ENCODE measurements around the gene HHIPL1. TPM values are rescaled to one million over a fixed set of nuclear protein-coding genes. Genes with fewer than 3 reads are reported as not detected.

The HHIPL1 gene
- total and polyA plus RNA-seq, 2 donors (not counting 3 experiments of a cell fraction or from before 2014, with no cell fraction given), result 1.3 to 2.1 TPM

DNA sequence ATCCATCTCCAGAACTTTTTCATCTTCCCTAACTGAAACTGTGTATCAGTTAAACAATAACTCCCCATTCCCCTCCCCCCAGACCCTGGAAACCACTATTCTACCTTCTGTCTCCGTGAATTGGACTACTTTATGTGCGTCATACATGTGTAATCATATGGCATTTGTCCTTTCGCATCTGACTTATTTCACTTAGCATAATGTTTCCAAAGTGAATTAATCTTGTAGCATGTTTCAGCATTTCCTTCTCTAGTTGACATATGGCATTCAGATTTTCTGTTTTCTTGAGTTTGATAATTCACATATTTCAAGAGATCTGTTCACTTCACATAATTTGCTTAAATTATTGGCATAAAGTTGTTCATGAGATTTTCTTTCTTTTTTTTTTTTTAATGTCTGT, 49.0 kb downstream of the HHIPL1 start:
- Histone ChIP-seq H2AFZ (ENCODE audit: low read depth, low read length) (no peak overlapping the region), H3K4me1 (ENCODE audit: control insufficient read depth, extremely low read depth, insufficient read depth, low read length) (no peaks in the 10 kb centered on the region), H3K79me2 (ENCODE audit: control insufficient read depth, insufficient read depth, low read length) (no peaks in the 10 kb centered on the region), H3K4me3 (replicated peaks in 1 of 3; ENCODE audit: insufficient read depth in 1 of 3, low read depth in 1 of 3, low read length in 3 of 3) (no peak overlapping the region), H3K9ac (replicated peaks; ENCODE audit: extremely low read depth, insufficient read depth, low read length) (no peak overlapping the region), H3K9me1 (replicated peaks; ENCODE audit: control insufficient read depth, extremely low read depth, insufficient read depth, low read length) (no peaks in the 10 kb centered on the region), H3K36me3 (ENCODE audit: control insufficient read depth in 2 of 2, extremely low read depth in 1 of 2, insufficient read depth in 2 of 2, low read length in 2 of 2) (no peaks in the 10 kb centered on the region), H3K27ac (ENCODE audit: insufficient read depth, low read depth, low read length) (no peak overlapping the region), H3K27me3 (ENCODE audit: control insufficient read depth in 2 of 2, insufficient read depth in 2 of 2, low read length in 2 of 2) (peaks cover 16 to 21% of the 10 kb centered on the region in 2 experiments), H3K4me2 (ENCODE audit: insufficient read depth, low read length) (no peak overlapping the region), H3K9me3 (replicated peaks; ENCODE audit: control insufficient read depth, insufficient read depth, low read length) (no peaks in the 10 kb centered on the region), H4K20me1 (replicated peaks; ENCODE audit: control insufficient read depth, extremely low read depth, insufficient read depth, low read length) (no peaks in the 10 kb centered on the region)
- ChIA-PET CTCF (no interaction called here), POLR2A (no interaction called here)
- FAIRE-seq (no peak), DNase-seq (ENCODE audit: low read depth, low spot score) (no peak)
- dilution Hi-C loops (cut with MboI; ENCODE audit: extremely low pct_ligation_motif_present, low sequenced_read_pairs), result no loop called here
- intact Hi-C loops (cut with micrococcal nuclease), result no loop called here
- BruUV-seq (replicated peaks), result no TSS peak
- TF ChIP-seq MYC (IDR thresholded peaks at IDR 0.05; ENCODE audit: low read depth, low read length) (no peak), JUN (IDR thresholded peaks at IDR 0.05; ENCODE audit: borderline replicate concordance, insufficient read depth, insufficient read length, low read depth) (no peak), POLR2AphosphoS5 (IDR thresholded peaks at IDR 0.05; ENCODE audit: insufficient read depth, low read depth, low read length) (no peak), EZH2 (IDR thresholded peaks at IDR 0.05; ENCODE audit: borderline replicate concordance, low read depth, low read length, severe bottlenecking) (no peak), FOS (IDR thresholded peaks at IDR 0.05; ENCODE audit: borderline replicate concordance, insufficient read depth, low read length) (no peak), GATA2 (IDR thresholded peaks at IDR 0.05; ENCODE audit: insufficient read depth, insufficient read length, low read depth, low read length) (no peak), POLR2A (IDR thresholded peaks at IDR 0.05; ENCODE audit: low read depth, low read length) (no peak), MAX (IDR thresholded peaks at IDR 0.05; ENCODE audit: insufficient read depth, insufficient read length) (no peak)
- TF ChIP-seq, protein P1, sequence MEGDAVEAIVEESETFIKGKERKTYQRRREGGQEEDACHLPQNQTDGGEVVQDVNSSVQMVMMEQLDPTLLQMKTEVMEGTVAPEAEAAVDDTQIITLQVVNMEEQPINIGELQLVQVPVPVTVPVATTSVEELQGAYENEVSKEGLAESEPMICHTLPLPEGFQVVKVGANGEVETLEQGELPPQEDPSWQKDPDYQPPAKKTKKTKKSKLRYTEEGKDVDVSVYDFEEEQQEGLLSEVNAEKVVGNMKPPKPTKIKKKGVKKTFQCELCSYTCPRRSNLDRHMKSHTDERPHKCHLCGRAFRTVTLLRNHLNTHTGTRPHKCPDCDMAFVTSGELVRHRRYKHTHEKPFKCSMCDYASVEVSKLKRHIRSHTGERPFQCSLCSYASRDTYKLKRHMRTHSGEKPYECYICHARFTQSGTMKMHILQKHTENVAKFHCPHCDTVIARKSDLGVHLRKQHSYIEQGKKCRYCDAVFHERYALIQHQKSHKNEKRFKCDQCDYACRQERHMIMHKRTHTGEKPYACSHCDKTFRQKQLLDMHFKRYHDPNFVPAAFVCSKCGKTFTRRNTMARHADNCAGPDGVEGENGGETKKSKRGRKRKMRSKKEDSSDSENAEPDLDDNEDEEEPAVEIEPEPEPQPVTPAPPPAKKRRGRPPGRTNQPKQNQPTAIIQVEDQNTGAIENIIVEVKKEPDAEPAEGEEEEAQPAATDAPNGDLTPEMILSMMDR (IDR thresholded peaks at IDR 0.05; ENCODE audit: extremely low read depth in 1 of 2, insufficient read depth in 1 of 2, low read depth in 1 of 2, low read length in 2 of 2), result no peak

Measured in endothelial cell of umbilical vein (primary cell).